ENCODE results near the gene PNCK. TPM values are rescaled to one million over a fixed set of nuclear protein-coding genes. Genes with fewer than 3 reads are reported as not detected.

The PNCK gene
- total RNA-seq, 1 experiment from 2014 or later: 0.84 TPM

DNA sequence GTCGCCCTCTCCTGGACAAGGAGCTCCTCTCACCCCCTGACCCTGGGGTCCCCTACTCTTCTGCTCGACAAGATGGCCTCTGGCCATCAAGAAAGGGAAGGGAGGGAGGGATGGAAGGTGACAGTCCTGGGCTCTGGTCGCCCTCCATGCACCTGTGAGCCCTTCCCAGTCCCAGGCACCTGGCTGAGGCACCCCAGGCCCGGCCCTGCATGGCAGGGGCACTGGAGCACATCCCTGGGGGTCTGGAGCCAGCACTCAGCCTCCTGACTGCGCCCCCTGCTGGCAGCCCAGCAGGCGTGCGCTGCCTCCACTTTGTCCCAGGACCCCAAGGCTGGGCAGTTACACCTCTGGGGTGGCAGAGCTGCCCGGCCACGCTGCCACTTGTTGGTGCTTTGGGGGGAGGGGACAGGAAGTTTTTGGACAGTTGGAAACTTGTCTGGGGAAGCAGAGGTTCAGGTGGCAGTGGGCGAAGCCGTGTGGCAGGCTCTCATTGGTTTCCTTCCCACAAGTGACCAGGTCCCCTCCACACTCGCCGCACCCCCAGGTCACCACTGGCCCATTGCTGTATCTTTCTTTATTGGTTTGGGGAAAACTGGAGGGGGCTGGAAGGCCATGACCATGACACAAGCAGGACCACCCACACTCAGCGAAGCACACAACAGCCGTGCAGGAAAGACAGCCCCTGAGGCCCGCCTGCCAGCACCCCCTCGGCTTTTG, 4.3 kb downstream of the PNCK start:
- TF ChIP-seq, protein P1, sequence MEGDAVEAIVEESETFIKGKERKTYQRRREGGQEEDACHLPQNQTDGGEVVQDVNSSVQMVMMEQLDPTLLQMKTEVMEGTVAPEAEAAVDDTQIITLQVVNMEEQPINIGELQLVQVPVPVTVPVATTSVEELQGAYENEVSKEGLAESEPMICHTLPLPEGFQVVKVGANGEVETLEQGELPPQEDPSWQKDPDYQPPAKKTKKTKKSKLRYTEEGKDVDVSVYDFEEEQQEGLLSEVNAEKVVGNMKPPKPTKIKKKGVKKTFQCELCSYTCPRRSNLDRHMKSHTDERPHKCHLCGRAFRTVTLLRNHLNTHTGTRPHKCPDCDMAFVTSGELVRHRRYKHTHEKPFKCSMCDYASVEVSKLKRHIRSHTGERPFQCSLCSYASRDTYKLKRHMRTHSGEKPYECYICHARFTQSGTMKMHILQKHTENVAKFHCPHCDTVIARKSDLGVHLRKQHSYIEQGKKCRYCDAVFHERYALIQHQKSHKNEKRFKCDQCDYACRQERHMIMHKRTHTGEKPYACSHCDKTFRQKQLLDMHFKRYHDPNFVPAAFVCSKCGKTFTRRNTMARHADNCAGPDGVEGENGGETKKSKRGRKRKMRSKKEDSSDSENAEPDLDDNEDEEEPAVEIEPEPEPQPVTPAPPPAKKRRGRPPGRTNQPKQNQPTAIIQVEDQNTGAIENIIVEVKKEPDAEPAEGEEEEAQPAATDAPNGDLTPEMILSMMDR (IDR thresholded peaks at IDR 0.05 in 2 of 3, conservative IDR thresholded peaks at IDR 0.05 in 1 of 3; ENCODE audit: borderline replicate concordance in 1 of 3, insufficient read depth in 1 of 3, low read depth in 2 of 3, low read length in 2 of 3): peak in 2 of 3 experiments; percentile 73 to 78; a peak in 4 of 6 replicates
- TF ChIP-seq ATF3 (IDR thresholded peaks at IDR 0.05): no peak
- ChIA-PET CTCF (interaction anchor here (0.9 to 2.2 kb wide), 5 partner anchors 18 to 251 kb away, joined by 3 to 12 read pairs (median 7); partner anchors contain the start of gene SLC6A8), RAD21 (ENCODE audit: low non-redundant PET in 1 of 2, low total read pairs in 2 of 2, uncharacterized antibody in 2 of 2, unreplicated experiment in 2 of 2) (no interaction called here), POLR2A (no interaction called here)
- H3K4me3 ChIP-seq (replicated peaks in 1 of 2; ENCODE audit: low read depth in 1 of 2, low read length in 2 of 2): no peak overlapping the region
- no peak overlapping the region for H2AFZ ChIP-seq (ENCODE audit: low read depth, low read length, poor library complexity, severe bottlenecking)
- no TSS peak for BruUV-seq (replicated peaks)
- H3K4me2 ChIP-seq (ENCODE audit: low read length): no peak overlapping the region
- H4K20me1 ChIP-seq (ENCODE audit: insufficient read depth): no peaks in the 10 kb centered on the region
- H3K9me2 ChIP-seq (ENCODE audit: insufficient read depth): no peaks in the 10 kb centered on the region
- H3K4me1 ChIP-seq (ENCODE audit: control insufficient read depth in 1 of 2, insufficient read depth in 2 of 2, low read length in 2 of 2): 0 out of 4 replicates have a peak, but pooled peaks cover 0 to 3% of the 10 kb centered on the region in 2 experiments
- no peaks in the 10 kb centered on the region for H3K36me3 ChIP-seq (ENCODE audit: control insufficient read depth in 1 of 2, insufficient read depth in 2 of 2, low read length in 2 of 2)
- DNase-seq (ENCODE audit: low read depth, low spot score) (no peak), ATAC-seq (peak; percentile 68)
- no peaks in the 10 kb centered on the region for H3K27me3 ChIP-seq (ENCODE audit: insufficient read depth, low read length)
- H3K9ac ChIP-seq (ENCODE audit: low read length): no peak overlapping the region
- intact Hi-C loops (cut with micrococcal nuclease): loop anchor here (10.0 kb wide), 3 partner anchors 55 to 715 kb away; no protein-coding TSS in a partner anchor
- no peaks in the 10 kb centered on the region for H3K79me2 ChIP-seq (ENCODE audit: insufficient read depth, low read length)
- H3K27ac ChIP-seq (ENCODE audit: low read depth, low read length): no peak overlapping the region
- no peaks in the 10 kb centered on the region for H3K9me3 ChIP-seq (ENCODE audit: control insufficient read depth in 1 of 2, insufficient read depth in 1 of 2, low read depth in 1 of 2, low read length in 2 of 2)
